Activated naive CD4-positive, alpha-beta T cell treated with anti-CD3 and anti-CD28 coated beads for 36 hours (primary cell): Measurements from ENCODE around the gene MET. TPM values are rescaled to one million over a fixed set of nuclear protein-coding genes. Genes with fewer than 3 reads are reported as not detected.
"Not testable (repeated sequence)": the region's sequence is repeated elsewhere in the genome, so short reads cannot be mapped to it uniquely, and the experiment has no call there.

Experiments
- CTCF ChIA-PET: fragments of 350-600 bp; sonication (Branson Sonifier 250); formaldehyde crosslinking; loops from one replicate; lab custom pipeline; 2021; ENCODE audit warnings: antibody characterized with exemption; lab: Charles Lee
- DNase-seq: peaks from one replicate; pipeline ENCODE4 v3.0.0-alpha.2; 2020
- H3K27ac Mint-ChIP-seq: one replicate; pipeline ENCODE4 v1.8.0; 2021; ENCODE audit warnings: mild to moderate bottlenecking, mixed read lengths
- H3K27me3 Mint-ChIP-seq: one replicate; pipeline ENCODE4 v1.8.0; 2021; ENCODE audit warnings: low read depth, mixed read lengths
- H3K36me3 Mint-ChIP-seq: one replicate; pipeline ENCODE4 v1.8.0; 2021; ENCODE audit warnings: low read depth, mixed read lengths
- H3K4me1 Mint-ChIP-seq: one replicate; pipeline ENCODE4 v1.8.0; 2021; ENCODE audit warnings: low read depth, mixed read lengths
- H3K4me3 Mint-ChIP-seq: one replicate; pipeline ENCODE4 v1.8.0; 2021; ENCODE audit warnings: mild to moderate bottlenecking, moderate library complexity, mixed read lengths
- H3K9me3 Mint-ChIP-seq: one replicate; pipeline ENCODE4 v1.8.0; 2021; ENCODE audit warnings: mixed read lengths
- intact Hi-C: fragments of 100-400 bp; cut with micrococcal nuclease; formaldehyde crosslinking; loops from one replicate; pipeline ENCODE4 v1.15.1; 2023
- total RNA-seq, 2 experiments: library from RNA; stranded (reverse); gene quantifications; one replicate each; pipeline ENCODE4 v1.2.3, GENCODE V29; 2021

The MET gene
- under 1 TPM; 0.42 to 0.52 TPM for total RNA-seq

DNA sequence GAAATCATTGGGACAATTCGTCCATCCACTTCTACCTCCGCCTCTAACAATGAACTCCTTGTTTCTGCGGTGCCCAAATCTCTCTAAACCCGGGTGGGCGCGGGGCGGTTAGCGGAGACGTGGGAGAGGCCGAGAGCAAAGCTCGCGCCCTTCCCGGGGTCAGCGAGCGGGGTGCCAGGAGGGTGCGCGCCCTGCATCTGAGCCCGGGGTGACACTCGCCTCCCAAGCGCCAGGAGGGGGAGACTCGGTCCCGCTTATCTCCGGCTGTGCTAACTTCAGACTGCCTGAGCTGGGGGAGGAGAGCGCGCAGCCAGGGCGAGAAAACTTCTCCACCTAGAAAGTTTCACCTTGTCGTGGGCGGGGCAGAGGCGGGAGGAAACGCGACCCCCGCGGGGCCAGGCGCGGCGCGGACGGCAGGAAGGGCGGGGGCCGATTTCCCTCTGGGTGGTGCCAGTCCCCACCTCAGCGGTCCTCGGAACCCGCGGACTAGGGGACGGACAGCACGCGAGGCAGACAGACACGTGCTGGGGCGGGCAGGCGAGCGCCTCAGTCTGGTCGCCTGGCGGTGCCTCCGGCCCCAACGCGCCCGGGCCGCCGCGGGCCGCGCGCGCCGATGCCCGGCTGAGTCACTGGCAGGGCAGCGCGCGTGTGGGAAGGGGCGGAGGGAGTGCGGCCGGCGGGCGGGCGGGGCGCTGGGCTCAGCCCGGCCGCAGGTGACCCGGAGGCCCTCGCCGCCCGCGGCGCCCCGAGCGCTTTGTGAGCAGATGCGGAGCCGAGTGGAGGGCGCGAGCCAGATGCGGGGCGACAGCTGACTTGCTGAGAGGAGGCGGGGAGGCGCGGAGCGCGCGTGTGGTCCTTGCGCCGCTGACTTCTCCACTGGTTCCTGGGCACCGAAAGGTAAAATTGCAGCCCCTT lies at the start of gene MET:
Gene MET, plus strand, starts transcription at position 516 of the 915 bp plus-strand sequence. CDS start 26,889 bp downstream, outside the sequence.
- intact Hi-C loops = loop anchor here (1.0 to 10.0 kb wide), 6 partner anchors 80 to 497 kb away; no protein-coding TSS in a partner anchor
- no peaks in the 10 kb centered on the region for H3K36me3 Mint-ChIP-seq
- H3K4me1 Mint-ChIP-seq = peaks cover 2% of the 10 kb centered on the region
- DNase-seq = peak; percentile 72
- H3K4me3 Mint-ChIP-seq = peak within 1 kb of the TSS; percentile 73
- H3K27me3 Mint-ChIP-seq = peaks cover 54% of the 10 kb centered on the region
- H3K9me3 Mint-ChIP-seq = no peaks in the 10 kb centered on the region
- H3K27ac Mint-ChIP-seq = no peak within 1 kb of the TSS
- CTCF ChIA-PET = interaction anchor here (0.6 to 1.5 kb wide), 4 partner anchors 61 to 1229 kb away, joined by 3 to 4 read pairs (median 3); no protein-coding TSS in a partner anchor

- peaks cover 2% of the 10 kb centered on the region for H3K4me1 Mint-ChIP-seq
- no peaks in the 10 kb centered on the region for H3K9me3 Mint-ChIP-seq
- CTCF ChIA-PET = interaction anchor here (0.6 to 0.7 kb wide), 2 partner anchors 22 to 1637 kb away, joined by 3 read pairs; no protein-coding TSS in a partner anchor
- peaks cover 28% of the 10 kb centered on the region for H3K27me3 Mint-ChIP-seq
- H3K36me3 Mint-ChIP-seq = no peaks in the 10 kb centered on the region
- no peak overlapping the region for H3K4me3 Mint-ChIP-seq
- intact Hi-C loops = no loop called here
- no peak for DNase-seq
- no peak overlapping the region for H3K27ac Mint-ChIP-seq
Observed at GRCh38 chr7:116626886-116627285, 45.1 kb upstream of the MET start.

DNA sequence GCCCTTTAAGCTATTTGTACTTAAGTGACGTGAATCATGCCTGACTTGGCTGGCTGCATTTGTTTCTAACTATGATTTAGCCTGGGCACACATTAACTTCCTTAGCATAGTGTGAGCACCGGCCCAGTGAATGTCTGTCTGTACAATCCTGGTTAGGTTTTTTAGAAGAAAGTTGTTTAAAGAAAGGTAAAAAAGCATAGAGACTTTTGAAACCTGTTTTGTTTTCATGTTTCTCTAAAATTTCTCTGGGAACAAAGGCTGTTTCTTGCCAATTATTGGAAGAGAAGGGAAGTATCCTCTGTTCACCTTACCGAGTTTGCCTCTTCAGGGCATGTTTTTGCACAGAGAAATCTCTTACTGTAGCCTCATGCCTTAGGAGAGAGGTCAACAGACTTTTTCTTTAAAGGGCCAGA lies 42.9 kb upstream of the MET start:
- Mint-ChIP-seq H3K9me3 (no peaks in the 10 kb centered on the region), H3K27ac (no peak overlapping the region), H3K4me1 (peaks cover 2% of the 10 kb centered on the region), H3K27me3 (peaks cover 19% of the 10 kb centered on the region), H3K4me3 (no peak overlapping the region), H3K36me3 (no peaks in the 10 kb centered on the region)
- intact Hi-C loops = no loop called here
- DNase-seq = no peak
- CTCF ChIA-PET = no interaction called here

DNA sequence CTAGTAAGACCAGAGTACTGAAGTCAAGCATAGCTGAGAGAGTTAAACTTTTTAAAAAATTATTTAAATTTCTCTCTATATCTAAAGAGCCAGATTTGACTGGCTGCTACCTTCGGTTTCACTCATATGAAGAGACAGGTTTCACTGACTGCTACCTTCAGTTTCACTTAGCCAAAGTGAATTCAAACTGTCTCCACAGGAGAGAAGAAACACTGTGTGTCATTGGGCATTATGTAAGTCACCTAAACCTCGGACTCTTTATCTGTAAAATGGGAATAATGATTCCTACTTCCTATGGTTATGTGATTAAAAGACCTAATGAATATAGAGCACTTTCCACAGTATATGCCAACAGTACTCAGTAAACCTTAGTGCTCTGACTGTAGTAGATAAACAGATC lies 41.6 kb upstream of the MET start:
- H3K4me3 Mint-ChIP-seq = no peak overlapping the region
- CTCF ChIA-PET = interaction anchor here (0.9 to 1.0 kb wide), 2 partner anchors 38 to 104 kb away, joined by 3 to 5 read pairs; no protein-coding TSS in a partner anchor

DNA sequence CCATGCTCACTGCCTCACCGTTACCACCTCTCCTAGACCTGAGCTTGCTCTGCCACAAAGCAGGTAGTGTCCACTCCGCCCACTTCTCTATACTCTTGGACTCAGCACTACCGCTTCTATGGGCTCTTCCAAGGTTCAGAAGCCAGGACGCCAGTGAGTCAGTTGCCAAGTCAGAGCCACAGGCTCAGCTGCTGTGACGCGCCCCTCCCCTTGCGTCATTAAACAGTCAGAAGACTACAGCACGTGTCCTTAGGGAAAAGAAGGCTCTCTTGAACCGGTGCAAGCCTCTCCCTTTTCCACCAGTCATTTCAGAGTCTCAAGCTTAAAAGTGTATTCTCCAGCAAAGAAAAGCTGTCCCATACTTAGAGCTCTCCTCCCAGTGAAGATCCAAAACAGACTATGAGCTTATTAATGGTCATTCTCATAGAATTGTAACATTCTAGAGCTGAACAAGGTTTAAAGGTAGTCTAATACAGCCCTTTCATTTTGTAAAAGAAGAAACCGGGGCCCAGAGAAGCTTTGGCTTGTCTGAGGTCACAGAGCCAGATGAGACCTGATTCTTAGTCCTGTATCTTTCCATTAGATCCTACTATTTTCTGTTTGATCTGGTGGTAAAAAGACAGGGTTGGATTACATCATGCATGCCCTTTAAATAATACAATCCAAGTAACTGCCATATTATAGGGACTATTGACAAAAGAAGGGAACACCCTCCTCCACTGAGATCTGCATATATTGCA lies 40.9 kb upstream of the MET start:
- intact Hi-C loops = no loop called here
- no peaks in the 10 kb centered on the region for H3K36me3 Mint-ChIP-seq
- H3K4me3 Mint-ChIP-seq = no peak overlapping the region
- peaks cover 2% of the 10 kb centered on the region for H3K4me1 Mint-ChIP-seq
- no peaks in the 10 kb centered on the region for H3K9me3 Mint-ChIP-seq
- peaks cover 13% of the 10 kb centered on the region for H3K27me3 Mint-ChIP-seq
- CTCF ChIA-PET = interaction anchor here (0.9 kb wide), 1 partner anchor 39 kb away, joined by 5 read pairs; no protein-coding TSS in a partner anchor
- DNase-seq = no peak
- no peak overlapping the region for H3K27ac Mint-ChIP-seq

More for the DNA sequence above, 41.6 kb upstream of the MET start:
- Mint-ChIP-seq H3K36me3 (no peaks in the 10 kb centered on the region), H3K27me3 (peaks cover 15% of the 10 kb centered on the region), H3K4me1 (peaks cover 2% of the 10 kb centered on the region), H3K9me3 (no peaks in the 10 kb centered on the region), H3K27ac (no peak overlapping the region)
- no peak for DNase-seq
- intact Hi-C loops = no loop called here

DNA sequence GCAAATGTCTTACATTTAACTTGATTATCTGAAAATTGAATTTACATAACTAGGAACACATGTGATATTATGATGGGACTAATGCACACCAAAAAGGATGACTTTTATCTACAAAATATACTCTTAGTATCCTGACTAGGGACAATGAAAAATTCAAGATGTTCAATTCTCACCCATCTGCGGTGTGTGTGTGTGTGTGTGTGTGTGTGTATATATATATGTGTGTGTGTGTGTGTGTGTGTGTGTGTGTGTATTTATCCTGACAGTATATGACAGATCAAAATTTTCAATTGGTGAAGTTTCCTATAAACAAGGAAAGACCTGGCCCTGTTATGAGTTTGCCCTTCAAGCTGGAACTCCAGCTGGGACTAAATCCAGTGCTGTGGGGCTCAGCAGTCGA lies 40.3 kb upstream of the MET start:
- CTCF ChIA-PET = no interaction called here
- Mint-ChIP-seq H3K4me1 (peaks cover 2% of the 10 kb centered on the region), H3K27me3 (peaks cover 11% of the 10 kb centered on the region), H3K36me3 (no peaks in the 10 kb centered on the region), H3K9me3 (no peaks in the 10 kb centered on the region), H3K27ac (no peak overlapping the region), H3K4me3 (no peak overlapping the region)
- intact Hi-C loops = no loop called here
- DNase-seq = no peak

DNA sequence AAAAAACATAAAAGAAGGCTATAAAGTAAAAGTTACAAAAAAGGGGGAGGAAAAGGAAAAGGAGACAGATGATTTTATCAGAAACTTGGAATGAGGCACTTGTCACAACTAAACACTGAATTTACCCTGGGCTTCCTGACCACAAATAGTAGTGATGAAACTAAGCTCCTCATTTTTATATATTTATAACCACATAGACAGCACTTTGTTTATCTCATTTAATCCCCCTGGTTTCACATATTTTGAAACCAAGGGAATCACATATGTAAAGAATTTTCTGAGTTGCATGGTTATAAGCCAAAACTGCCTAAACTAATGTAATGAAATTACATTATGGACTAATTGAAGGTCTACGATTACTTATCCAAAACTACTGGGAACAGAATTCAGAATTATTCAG lies 39.6 kb upstream of the MET start:
- Mint-ChIP-seq H3K36me3 (no peaks in the 10 kb centered on the region), H3K4me3 (no peak overlapping the region), H3K9me3 (no peaks in the 10 kb centered on the region), H3K27me3 (peaks cover 11% of the 10 kb centered on the region), H3K27ac (no peak overlapping the region), H3K4me1 (peaks cover 2% of the 10 kb centered on the region)
- CTCF ChIA-PET = no interaction called here
- intact Hi-C loops = no loop called here
- DNase-seq = no peak

DNA sequence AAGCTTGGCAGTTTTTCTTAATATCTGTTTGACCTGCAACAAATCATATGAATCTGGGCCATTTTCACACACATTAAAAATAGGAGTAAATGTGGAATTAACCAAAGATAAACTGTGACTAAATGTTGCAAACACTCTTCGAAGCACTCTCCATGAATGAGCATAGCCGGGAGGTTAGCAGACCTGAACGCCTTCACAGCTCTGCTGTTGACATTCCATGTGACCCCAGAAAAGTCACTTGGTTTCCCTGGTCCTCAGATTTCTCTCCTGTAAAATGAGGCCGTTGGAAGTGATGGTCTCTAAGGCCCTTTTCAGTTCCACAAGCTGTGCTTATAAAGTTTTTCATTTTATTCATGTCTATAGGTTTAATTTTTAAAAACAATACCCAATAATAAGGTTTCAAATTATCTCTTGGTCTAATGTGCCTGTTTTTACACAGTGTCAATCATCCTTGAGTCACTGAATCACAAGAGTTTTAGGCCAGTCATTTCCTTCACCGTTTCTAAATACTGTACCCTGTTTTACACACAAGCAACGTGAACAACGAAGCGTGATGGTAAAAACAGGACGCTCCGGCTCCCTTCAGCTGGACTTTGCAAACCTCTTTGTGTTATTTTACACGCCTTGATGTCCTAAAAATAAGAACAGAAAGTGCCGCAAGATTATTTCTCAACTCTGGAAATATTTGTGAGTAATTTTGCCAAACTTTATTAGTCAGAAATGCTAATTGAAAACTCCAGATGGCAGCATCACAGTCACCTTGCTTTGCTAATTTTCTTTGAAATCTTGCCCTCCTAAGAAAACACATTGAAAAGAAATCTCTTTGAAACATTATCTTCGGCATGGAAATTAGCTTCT lies 38.6 kb upstream of the MET start:
- DNase-seq = no peak
- H3K9me3 Mint-ChIP-seq = no peaks in the 10 kb centered on the region
- peaks cover 2% of the 10 kb centered on the region for H3K4me1 Mint-ChIP-seq
- H3K27me3 Mint-ChIP-seq = peaks cover 9% of the 10 kb centered on the region
- CTCF ChIA-PET = interaction anchor here (0.6 kb wide), 1 partner anchor 27 kb away, joined by 3 read pairs; no protein-coding TSS in a partner anchor
- intact Hi-C loops = no loop called here
- no peaks in the 10 kb centered on the region for H3K36me3 Mint-ChIP-seq
- no peak overlapping the region for H3K4me3 Mint-ChIP-seq
- H3K27ac Mint-ChIP-seq = no peak overlapping the region

- Mint-ChIP-seq H3K4me3 (no peak overlapping the region), H3K27ac (no peak overlapping the region), H3K4me1 (no peaks in the 10 kb centered on the region), H3K27me3 (peaks cover 5% of the 10 kb centered on the region), H3K36me3 (no peaks in the 10 kb centered on the region), H3K9me3 (peaks cover 2% of the 10 kb centered on the region)
- DNase-seq = no peak
- intact Hi-C loops = no loop called here
- CTCF ChIA-PET = no interaction called here
Observed at GRCh38 chr7:116636997-116637396, 35.0 kb upstream of the MET start.

- intact Hi-C loops, H3K4me3 Mint-ChIP-seq, H3K27ac Mint-ChIP-seq, H3K27me3 Mint-ChIP-seq, H3K9me3 Mint-ChIP-seq, CTCF ChIA-PET, H3K36me3 Mint-ChIP-seq, DNase-seq, H3K4me1 Mint-ChIP-seq: not testable (repeated sequence)
Observed at GRCh38 chr7:116638592-116638991, 33.4 kb upstream of the MET start.

- intact Hi-C loops = no loop called here
- H3K36me3 Mint-ChIP-seq = no peaks in the 10 kb centered on the region
- peaks cover 8% of the 10 kb centered on the region for H3K27me3 Mint-ChIP-seq
- H3K9me3 Mint-ChIP-seq = peaks cover 2% of the 10 kb centered on the region
- H3K27ac Mint-ChIP-seq = no peak overlapping the region
- CTCF ChIA-PET = no interaction called here
- no peak for DNase-seq
- no peak overlapping the region for H3K4me3 Mint-ChIP-seq
- no peaks in the 10 kb centered on the region for H3K4me1 Mint-ChIP-seq
Observed at GRCh38 chr7:116641551-116642153, 30.3 kb upstream of the MET start.
